Peyer's patch (tissue), 4 donors: Measurements from ENCODE around the gene CCDC85A.

Experiments used
- POLR2A ChIP-seq, 2 donors: fragments of 450-650 bp; IDR thresholded peaks; one replicate each; pipeline ENCODE4 v1.5.1; 2017; ENCODE audit warnings: antibody characterized with exemption in 2 of 2, mild to moderate bottlenecking in 2 of 2, moderate library complexity in 2 of 2
- TF ChIP-seq, protein P1 (sequence below), 6 experiments: fragments of 450-650 bp in 4 of 6; fragments of 200-600 bp in 2 of 6; sonication (generic) in 1 of 6; IDR thresholded peaks; one replicate each; pipeline ENCODE4 v1.5.1; 2017 to 2019; ENCODE audit warnings: antibody characterized with exemption in 6 of 6, mild to moderate bottlenecking in 3 of 6, moderate library complexity in 1 of 6

DNA sequence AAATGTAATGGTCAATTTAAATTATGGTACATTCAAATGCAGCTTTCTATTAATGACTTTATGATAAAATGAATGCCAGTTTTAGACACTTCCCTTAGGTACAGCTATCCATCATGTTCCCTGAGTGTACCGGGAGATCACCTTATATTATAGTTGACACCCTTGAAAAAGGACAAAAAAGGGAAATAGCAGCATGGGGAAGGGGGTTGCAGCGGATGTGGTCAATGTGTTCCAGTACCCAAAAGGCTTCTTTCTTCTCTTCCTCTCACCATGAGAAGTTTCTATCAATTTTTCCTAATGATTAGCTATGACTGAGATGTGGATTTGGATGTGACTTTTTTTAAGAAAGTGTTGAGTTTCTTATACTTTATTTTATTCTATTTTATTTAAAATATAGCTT lies 154.4 kb downstream of the CCDC85A start:
- TF ChIP-seq POLR2A (IDR thresholded peaks at IDR 0.05), result no peak
- TF ChIP-seq, protein P1, sequence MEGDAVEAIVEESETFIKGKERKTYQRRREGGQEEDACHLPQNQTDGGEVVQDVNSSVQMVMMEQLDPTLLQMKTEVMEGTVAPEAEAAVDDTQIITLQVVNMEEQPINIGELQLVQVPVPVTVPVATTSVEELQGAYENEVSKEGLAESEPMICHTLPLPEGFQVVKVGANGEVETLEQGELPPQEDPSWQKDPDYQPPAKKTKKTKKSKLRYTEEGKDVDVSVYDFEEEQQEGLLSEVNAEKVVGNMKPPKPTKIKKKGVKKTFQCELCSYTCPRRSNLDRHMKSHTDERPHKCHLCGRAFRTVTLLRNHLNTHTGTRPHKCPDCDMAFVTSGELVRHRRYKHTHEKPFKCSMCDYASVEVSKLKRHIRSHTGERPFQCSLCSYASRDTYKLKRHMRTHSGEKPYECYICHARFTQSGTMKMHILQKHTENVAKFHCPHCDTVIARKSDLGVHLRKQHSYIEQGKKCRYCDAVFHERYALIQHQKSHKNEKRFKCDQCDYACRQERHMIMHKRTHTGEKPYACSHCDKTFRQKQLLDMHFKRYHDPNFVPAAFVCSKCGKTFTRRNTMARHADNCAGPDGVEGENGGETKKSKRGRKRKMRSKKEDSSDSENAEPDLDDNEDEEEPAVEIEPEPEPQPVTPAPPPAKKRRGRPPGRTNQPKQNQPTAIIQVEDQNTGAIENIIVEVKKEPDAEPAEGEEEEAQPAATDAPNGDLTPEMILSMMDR (IDR thresholded peaks at IDR 0.05), result no peak
